Stimulated activated CD8-positive, alpha-beta memory T cell treated with anti-CD3 and anti-CD28 coated beads, Interleukin-4, amount 100 ng/mL, for 24 hours (primary cell): ENCODE data around the gene SLC35B2.
A peak's percentile ranks its signal among the peaks of the same experiment; 100 is the strongest.

Source experiments
- DNase-seq: peaks from one replicate; pipeline ENCODE4 v3.0.0-alpha.2; 2020; ENCODE audit warnings: low read depth

SLC35B2 gene

DNA sequence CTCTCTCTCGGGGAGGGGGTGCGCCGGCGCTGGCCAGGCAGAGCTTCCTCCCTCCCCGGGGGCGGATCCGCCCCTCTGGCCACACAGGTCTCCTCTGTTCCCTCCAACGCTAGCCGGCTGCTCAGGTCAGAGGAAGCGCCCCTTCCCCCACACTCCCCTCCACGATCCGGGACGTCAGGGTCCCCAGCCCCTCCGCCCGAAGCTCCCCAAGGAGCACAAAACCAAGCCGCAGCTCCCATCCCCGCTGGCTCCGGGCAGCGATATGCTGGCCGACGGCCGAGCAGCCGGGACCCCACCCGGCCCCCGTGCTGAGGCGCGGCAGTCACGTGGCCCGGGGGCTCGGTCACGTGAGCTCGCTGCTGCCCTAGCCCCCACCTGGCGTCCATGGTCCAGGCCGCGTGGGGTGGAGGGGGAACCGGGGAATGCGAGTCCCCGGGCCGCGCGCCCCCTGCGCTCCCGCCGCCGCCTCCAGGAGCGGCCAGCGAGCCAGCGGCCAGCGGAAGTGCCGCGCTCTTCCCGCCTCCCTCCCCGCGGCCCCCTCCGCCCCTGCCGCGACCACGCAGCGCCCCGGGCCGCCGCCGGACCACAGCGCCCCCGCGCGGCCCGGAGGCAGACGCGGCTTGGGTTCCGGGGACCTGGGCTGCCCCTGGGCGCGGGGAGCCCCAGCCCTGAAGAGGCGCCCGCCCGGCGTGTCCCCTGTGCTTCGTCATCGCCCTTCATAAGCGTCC lies at the start of gene SLC35B2:
Gene SLC35B2 (minus strand): TSS at position 504 of the 728 bp plus-strand sequence. CDS start 118 bp downstream, at position 386.
- no peak for DNase-seq

- DNase-seq: no peak
These were observed 49.4 kb upstream of the SLC35B2 start for GRCh38 chr6:44306710-44307109.

- DNase-seq: no peak
These were observed 47.9 kb upstream of the SLC35B2 start for GRCh38 chr6:44305200-44305725.

- peak; percentile 24 for DNase-seq
These were observed 47.2 kb upstream of the SLC35B2 start for GRCh38 chr6:44304282-44305199.

GRCh38 chr6:44303842-44304241 lies 46.5 kb upstream of the SLC35B2 start:
- no peak for DNase-seq

- no peak for DNase-seq
These were observed 45.5 kb upstream of the SLC35B2 start for GRCh38 chr6:44302856-44303255.

DNA sequence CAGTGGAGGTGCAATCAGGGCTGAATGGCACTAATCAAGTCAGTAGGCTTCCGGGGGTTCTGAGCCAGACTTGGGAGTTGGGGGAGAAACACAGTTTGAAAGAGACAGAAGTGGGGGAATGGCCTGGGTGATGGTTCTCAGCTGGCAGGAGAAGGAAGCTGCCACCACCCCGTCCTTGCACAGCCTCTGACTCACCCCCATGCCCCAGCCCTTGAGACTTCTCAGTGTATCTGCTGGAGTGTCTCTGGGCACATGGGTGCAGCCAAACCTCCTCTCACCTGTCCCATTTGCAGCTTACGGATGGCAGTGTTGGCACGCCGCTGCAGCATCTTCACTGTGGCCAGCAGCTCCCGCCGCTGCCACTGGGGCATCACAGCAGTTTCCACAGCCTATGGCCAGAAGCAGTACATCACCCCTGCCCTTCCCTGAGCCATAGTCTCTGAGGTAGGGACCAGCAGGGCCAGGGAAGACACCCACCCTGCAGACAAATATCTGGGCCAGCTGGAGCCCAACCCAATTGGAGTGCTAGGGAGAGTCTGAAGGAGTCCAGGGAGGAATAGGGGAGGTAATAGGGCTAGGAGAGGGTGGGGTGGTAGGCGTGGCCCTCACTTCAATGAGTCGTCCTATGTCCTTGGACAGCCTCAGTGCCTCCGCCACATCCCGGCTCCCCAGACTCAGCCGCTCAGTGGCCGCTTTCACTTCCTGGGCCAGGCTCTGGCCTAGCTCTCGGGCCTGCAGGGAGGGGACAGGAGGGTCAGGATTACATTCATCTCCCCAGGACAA lies 44.6 kb upstream of the SLC35B2 start:
- no peak for DNase-seq

- no peak for DNase-seq
These were observed 43.8 kb upstream of the SLC35B2 start for GRCh38 chr6:44301106-44301505.

GRCh38 chr6:44300292-44300823 lies 43.0 kb upstream of the SLC35B2 start:
- DNase-seq: no peak

GRCh38 chr6:44298864-44299263 lies 41.5 kb upstream of the SLC35B2 start:
- no peak for DNase-seq

DNA sequence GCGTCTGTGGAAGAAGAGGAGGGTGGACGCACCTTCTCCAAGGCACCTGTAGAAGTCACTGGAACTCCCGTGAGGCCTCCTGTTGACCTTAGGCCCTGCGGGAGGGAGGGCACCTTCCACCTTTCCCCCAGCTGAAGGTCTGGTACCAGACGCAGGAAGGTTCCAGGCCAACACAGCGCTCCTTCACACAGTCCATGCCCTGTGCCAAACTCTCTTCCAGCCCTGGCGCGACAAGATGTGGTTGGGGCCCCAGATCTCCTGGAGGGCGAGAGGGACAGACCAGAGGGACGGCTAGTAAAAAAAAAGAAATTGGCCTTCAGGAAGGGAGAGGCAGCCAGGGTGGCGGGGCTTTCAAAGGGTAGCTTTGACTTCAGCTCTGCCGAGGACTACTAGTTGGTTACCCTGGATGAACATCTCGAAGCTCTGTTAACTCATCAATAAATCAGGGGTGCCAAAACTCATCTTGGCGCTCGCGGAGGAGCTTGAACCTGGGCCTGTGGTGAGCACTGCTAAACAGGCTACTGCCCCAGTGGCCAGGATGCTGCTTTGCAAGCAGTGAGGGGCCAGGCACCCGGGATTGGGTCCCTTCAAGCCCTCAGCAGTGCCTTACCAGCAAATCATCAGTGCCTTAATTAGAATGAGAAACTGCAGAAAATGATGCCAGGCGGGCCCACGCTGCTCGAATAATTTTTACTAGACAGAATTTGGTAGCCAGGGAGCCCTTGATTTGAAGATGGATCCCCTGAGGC lies 40.9 kb upstream of the SLC35B2 start:
- no peak for DNase-seq

- DNase-seq: peak; percentile 36
These were observed 40.0 kb upstream of the SLC35B2 start for GRCh38 chr6:44297063-44298038.

DNA sequence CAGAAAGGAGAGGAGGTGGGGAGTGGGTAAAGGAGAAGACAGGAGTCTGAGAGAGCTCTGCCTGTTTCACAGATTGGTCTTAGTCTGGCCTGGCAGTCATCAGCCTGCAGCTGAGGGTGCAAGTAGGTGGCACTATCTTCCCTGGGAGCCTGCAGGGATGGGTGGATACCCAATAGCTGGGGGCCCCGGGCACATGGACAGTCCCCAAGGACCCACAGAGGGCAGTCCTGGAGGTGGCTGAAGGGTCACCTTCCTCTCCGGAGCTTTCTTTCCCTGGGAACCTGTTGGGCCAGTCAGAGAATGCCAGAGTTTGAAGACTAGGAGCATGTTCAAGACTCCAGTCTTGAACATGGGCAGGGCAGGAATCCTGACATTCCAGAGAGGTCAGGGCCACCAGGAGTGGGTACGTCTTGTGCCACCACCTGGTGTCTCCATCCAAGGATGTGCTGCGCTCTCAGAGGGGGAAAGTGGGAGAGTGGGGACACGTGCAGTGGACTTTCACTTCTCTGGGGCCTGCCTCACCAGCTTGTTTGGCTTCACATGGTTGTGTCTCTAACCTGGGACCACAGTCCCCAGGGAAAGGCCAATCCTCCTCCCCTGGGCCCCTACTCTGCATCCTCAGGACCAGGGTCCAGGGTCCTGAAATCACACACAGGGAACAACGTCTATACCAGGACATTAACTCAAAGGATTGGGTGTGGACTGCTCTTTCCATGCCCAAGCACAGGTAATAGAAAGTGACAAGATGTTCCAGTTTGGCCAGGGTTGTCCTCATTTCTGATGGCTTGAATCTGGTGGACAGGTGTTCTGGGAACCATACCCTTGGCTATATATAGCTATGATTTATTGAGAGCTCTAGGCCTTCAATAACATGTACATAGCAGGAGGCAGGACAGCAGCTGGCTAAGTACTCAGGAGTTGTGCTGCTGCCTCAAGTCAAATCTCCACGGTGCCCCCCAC lies 37.8 kb upstream of the SLC35B2 start:
- DNase-seq: no peak

DNA sequence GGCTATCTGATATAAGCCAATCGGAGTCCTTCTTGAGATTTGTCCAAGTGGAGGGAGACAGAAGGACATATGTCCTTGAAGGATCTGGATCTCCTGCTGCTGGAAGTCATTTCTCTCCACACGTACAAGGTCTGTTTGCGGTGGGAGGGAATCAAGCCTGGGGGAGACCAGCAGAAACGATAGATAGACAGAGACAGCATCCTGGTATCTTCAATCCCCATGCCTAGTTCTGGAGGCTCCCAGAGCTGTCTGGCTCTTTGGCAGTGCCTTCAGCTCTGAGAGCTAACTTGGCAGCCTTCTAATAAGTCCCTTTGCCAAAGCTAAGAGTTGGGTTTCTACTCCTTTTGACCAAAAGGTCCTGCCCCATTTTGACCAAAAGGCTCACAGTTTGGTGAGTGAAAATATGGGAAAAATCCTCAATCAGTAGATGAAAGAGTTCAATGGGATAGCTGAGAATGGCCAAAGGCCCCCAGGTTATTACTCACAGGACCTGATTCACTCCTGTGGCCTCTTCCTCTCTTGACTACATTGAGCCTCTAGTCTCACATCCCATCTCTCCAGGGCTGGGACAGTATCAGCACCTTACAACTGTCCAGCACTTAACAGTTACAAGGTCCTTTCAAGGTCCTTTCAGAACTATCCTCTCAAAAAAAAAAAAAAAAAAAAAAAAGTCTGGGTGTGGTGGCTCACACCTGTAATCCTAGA lies 35.5 kb upstream of the SLC35B2 start:
- no peak for DNase-seq

DNA sequence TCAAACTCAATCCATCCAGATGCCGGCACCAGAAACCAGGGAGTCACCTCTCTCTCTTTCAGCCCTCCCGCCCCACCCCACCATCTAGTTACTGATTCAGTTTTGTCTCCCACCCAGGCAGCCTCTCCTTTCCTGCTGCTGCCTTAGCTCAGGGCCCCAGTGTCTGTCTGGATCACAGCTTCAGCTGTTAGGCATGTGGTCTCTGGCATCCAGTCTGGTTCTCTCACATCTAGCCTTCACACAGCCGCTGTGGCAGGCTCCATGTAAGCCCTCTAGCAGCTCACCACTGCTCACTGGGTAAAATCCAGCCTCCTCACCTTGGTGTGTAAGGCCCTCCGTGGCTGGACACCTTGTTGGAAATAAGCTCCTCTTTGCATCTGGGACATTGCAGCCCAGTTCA lies 34.5 kb upstream of the SLC35B2 start:
- no peak for DNase-seq

DNA sequence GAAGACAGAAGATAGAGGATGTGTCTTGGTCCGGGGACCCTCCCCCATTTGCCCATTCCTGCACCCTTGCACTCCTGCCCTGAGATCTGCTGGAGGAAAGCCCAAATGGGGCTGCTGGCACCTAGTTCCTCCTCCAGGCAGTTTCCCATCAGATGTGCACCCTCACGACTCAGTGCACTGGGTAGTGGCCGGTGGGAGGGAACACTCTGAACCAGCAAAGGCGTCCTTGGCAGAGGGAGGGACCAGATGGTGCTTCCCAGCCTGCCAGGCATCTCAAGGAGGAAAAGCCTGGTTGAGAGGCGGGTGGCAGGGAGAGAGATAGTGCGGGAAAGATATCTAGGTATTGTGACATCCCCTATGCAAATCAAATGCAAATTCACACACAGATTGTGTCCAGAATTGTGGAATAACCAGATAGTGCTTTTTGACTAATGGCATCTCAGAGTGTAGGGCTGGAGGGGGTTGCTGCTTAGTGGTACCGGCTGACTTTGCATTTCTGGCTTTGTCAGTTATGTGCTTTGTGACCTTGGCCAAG lies 32.5 kb upstream of the SLC35B2 start:
- no peak for DNase-seq

DNA sequence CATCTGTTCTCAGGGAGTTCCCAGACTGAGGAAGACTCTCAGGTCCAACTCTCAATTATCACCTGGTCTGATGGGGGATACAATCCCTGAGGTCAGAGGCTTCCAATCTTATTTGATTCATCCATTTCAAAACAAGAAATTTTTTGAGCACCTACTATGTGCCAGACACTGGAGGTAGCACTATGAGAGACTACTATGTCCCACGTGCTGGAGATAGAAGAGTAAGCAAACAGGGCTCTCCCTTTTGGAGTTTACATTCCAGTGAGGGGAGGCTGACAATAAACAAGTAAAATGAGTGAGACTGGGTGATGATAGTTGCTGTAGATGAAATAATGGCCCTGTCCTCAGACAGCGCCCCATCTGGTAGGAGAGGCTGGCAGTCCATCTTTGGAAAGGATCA lies 29.4 kb upstream of the SLC35B2 start:
- no peak for DNase-seq

DNA sequence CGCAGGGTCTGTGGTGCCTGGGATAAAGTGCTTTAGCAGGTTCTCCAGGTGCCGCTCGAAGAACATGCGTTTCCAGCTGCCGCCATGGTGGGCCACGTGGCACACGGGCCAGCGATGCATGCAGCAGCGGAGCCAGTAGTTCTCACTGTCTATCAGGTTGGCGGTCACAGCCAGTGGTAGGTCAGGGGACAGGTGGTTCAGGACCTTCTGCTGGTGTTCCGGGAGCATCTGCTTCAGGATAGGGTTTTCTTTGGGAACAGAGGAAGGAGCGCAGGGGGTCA lies 28.9 kb upstream of the SLC35B2 start:
- no peak for DNase-seq
